ENCODE results near the gene RCAN1.

RCAN1 gene

DNA sequence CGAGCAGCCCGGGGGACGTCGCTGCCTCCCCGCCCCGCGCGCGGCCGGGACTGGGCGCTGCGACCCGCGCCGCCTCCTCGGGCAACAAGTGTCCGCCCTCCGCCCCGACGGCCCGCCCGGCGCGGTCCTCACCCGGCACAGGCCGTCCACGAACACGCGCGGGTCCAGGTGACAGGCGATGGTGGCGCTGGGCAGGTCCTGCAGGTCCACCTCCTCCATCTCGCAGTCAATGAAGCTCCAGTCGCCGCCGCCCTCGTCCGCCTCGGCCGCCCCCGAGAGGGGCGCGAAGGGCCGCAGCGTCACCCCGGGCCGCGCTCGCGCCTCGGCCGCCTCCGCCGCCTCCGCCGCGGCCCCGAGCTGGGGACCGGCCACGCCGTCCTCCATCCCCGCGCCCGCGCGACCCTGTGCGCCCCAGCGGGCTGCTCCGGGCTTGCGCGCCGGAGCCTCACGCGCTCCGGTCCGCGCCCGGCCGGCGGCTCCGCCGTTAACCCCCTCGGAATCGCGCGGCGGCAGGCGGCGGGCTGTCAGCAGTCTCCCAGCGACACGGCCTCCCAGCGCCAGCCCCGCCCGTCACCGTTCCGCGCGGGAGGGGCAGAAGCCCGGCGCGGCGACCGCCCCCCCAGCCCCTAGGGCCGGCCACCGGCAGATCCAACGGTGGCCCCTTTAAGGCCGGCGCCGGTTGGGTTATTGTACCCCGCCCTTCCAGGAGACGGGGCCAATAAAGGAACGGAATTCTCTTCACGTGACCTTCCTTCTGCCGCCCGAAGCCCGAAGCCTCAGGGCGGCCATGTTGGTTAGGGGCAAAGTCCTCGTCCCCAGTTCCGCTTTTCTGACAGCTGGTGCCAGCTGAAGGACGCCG is at the start of gene RCAN1:
TSS of gene RCAN1 (minus strand) at position 486 of the 859 bp plus-strand sequence. CDS start at position 384, 102 bp downstream.
- peak; percentile 83 for DNase-seq

DNA sequence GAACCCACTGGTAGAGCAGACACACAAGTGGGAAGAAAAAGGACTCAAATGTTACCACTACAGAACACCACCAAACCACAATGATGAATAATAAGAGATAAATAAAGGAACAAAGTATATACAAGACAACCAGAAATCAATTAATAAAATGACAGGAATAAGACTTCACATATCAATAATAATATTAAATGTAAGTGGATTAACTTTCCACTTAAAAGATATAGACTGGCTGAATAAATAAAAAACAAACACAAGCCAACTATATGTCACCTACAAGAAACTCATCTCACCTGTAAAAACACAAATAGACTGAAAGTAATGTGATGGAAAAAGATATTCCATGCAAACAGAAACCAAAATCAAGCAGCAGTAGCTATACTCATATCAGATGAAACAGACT is 46.9 kb upstream of the RCAN1 start:
- DNase-seq: no peak

DNA sequence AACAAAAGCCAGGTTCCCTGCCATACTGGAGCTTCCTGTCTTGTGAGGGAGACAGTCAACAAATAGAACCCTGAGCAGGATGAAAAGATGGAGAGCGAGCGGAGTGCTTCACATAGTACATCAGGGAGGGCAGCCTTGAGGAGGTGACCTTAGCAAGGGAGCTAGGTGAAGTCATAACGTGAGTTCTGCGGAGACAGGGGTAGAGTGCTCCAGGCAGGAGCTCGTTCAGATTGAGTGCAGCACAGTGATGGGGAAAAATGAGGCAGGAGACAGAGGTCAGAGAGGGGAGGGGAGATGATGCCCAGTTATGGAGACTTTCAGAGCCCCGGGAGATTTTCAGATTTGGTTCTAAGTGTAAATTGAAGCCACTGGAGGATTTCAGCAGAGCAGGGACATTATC is 38.6 kb upstream of the RCAN1 start:
- no peak for DNase-seq

DNA sequence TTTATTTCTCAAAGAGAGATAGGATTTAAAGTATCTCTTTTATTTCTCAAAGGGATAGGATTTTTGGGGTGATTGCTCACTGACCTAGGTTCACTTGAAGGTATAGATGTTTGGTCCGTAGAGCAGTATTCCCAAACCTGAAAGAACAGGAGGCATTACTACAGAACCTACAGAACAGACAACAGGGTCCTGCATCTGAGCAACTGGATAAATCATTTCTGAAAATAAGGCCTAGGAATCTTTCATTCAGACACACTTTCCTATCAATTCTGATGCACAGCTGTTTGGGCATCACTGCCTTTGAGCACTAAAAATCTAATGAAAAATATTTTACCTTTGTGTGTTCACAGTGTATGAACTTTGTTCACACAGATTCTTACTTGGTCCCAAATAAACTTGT is 36.7 kb upstream of the RCAN1 start:
- DNase-seq: no peak

DNA sequence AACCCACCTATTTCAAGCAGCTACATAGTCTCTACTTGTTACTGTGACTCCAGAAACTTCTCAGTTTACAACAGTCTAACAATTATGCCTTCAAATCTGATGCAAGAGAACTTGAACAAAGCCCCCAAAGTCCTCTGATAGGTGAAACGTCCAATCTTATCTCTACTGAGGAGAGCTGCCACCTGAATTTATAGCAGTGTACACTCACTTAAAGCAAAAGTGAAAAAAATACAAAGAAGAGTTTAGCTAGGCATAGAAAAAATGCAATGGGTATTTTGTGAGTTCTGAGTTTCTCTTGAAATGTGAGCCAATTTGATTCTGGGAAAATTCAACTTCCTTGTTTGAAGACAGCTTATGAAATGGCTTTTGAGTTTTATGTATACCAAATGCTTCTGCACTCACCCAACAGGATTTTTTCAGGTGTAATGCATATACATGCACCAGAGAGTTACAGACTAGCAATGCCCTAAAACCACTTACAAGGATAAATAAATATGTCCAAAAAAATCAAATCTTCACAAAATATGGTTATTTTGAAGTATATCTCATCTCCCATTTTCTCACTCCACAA is 36.0 kb upstream of the RCAN1 start:
- no peak for DNase-seq

DNA sequence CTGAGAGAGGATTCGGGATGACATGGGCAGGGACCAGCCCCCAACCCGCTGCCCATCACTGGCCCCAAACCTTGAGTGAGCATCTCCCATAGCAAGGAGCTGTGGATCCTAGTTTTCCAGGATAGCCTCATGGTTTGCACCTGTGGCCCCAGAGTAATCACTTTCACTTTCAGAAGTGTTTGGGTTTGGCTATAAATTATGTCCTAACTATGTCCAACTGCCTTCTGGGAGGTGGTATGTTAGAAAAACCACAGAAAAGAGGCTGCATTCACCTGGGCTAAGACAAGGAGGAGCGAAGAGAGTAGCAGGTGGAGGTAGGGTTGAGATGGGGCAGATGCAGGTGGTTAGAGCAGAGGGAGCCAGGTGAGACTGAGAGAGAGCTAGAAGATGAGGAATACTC is 34.5 kb upstream of the RCAN1 start:
- no peak for DNase-seq

DNA sequence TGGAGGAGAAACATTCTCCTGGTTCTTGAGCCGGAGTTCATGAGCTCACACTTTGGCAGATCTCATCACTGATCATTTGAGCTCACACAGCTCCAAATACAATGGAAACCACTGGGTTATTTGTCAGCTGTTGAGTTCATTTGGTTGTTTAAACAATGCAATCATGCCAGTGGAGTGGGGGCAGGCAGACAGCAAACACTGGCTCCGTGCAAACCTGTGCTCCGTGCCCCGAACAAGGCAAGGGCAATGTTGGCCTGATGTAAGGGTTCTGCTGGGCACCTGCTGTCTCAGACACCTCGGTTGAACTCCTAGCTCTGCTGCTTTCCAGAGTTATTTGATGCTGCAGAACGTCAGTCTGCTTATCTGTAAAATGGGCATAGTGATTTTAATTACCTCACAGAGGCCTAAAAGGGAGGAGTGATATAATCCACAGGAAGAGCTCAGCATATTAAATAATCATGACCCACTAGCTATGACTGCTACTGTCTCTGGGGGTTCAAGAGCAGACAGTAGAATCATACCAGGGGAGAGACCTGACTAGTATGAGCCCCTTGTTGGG is 33.9 kb upstream of the RCAN1 start:
- no peak for DNase-seq

DNA sequence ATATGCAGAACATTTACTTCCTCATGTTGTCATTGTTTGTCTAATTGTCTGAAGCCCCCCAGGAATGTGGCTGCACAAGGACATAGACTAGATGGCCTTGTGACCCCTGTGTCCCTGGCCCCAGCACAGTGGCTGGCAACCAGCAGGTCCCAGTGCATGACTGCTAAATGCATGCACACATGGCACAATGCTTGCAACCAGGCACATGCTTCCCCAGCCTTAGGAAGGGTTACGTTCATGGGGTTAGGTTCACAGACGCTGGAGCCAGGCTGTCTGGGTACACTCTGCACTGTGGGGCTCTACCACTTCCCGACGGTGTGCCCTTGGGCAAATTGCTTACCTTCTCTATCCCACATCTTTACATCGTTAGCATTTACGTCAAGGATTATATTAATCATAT is 32.6 kb upstream of the RCAN1 start:
- no peak for DNase-seq

DNA sequence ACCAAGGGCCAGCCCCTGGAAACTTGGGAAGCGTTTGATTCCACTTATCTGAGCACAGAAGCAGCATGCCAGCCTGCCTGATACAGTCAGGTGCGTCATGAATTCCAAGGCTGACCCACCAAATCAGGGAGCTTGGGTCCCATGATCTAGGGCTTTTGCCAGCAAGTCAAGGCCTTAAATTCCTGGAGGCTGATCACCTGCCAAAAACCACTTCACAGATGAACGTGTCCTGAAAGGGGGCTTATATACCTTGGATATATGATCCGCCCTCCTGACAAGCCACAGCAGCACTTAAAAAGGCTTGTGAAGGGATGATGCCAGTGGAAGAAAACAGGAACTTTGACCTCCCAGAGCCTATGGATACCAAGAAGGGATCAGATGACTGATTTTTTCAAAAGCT is 29.9 kb upstream of the RCAN1 start:
- DNase-seq: no peak

DNA sequence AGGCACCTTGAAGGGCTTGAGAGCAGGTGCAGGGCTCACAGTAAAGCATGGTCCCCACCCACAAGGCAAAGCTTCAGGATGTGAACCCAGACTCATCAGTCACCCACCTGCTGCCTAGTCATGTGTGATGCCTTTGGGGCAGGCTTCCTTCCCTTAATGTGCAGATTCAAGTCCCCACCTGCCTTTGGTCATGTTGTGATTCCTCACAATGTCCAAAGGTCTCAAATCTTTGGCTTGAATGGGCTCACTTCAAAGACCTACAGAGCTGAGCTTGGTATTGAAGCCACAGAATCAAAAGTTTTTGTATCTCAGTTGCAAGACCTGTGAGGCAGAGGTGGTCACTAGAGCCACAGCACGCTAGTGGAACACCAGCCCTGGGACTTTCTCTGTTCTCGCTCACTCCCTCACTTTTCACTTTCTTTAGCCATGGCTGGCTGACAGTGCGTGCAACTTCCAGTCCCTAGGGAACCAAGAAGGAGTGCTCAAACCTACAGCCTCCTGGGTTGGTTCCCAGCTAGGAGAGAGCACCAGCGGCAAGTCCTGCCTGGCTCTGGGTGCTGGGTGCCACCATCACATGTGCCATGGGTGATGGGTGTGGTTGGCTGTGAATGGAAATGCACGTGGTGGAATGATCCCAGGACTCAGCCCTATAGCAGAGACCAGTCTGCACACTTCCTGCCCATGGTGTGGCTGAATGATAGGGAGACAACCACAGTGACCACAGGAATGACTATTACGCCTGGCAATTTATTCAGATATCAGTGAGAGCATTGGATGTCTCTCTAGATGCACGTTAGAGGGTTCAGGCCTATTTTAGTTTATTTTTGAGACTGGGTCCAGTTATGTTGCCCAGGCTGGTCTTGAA is 27.5 kb upstream of the RCAN1 start:
- DNase-seq: no peak

DNA sequence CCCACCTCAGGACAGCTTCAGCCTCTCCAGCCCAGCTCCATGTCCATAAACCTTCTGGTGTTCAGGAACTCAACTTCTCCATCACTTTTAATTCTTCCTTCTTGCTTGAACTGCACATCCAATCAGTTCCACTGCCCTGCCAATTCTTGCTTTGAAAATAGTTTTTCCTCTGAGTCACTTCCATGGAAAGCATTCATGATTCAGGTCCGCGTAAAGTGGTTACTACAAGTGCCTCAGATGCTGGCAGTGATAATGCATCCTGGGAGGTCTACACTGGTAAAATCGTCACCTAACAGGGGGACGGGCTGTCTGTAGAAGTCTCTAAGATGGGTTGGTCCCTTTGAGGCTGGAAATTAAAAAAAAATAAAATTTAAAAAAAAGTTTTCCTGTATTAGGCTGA is 25.9 kb upstream of the RCAN1 start:
- no peak for DNase-seq

DNA sequence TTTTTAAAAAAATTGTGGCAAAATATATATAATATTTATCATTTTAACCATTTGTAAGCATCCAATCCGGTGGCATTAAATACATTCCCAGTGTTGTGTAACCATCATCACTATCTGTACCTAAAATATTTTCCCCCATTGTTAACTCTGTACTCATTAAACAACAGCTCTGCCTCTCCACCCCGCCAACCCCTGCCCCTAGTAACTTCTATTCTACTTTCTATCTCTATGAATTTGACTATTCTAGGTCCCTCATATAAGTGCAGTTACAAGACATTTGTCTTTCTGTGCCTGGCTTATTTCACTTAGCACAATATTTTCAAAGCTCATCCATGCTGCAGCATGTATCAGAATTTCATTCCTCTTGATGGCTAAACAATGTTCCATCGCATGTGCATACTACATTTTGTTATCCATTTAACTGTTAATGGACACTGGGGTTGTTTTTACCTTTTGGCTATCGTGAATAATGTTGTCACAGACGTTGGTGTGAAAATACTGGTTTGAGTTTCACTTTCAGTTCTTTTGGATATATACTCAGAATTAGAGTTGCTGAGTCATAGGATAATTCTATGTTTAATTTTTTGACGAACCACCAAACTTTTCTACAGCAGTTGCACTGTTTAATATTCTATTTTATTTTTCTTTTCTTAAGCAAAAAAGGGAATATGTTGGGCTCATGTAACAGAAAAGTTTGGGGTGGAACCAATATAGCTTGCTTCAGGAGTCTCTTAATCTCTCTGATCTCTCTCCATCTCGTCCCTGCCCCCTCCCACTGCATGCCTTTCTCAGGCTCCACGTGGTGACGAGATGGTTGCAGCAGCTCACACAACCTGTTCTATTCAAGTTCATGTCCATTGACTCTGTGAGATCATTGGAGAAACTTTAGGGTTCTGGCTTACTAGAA is 25.2 kb upstream of the RCAN1 start:
- no peak for DNase-seq

DNA sequence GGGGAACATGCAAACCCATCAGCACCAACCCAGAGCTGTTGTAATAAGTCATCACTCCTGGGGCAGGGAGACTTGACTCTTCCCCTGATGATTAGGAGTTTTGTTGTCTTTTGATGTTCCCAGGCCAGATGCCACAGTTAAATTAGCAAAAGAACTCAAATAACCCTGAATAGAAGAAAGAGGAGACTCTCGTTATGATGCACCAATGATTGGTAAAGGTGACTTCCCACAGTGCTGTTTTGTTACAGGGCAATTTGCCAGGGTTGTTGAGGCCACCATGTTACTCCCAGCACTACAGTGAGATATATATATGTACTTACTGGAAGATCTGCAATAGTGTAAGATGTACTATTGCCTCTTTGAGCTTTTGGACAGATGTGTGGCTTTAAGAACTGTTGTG is 24.3 kb upstream of the RCAN1 start:
- no peak for DNase-seq

DNA sequence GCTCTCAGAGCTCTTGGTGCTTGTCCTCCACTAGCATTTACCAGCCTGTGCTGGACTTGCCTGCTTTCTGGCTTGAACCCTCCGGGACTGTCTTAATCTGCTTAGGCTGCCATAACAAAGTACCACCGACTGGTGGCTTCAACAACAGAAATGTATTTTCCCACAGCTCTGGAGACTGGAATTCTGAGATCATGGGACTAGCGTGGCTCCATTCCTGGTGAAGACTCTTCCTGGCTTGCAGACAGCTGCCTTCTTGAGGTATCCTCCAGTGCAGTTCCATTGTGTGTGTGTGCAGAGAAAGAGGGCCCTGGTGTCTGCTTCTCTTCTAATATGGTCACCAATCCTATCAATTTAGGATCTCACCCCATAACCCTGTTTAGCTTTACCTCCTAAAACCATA is 22.0 kb upstream of the RCAN1 start:
- no peak for DNase-seq

DNA sequence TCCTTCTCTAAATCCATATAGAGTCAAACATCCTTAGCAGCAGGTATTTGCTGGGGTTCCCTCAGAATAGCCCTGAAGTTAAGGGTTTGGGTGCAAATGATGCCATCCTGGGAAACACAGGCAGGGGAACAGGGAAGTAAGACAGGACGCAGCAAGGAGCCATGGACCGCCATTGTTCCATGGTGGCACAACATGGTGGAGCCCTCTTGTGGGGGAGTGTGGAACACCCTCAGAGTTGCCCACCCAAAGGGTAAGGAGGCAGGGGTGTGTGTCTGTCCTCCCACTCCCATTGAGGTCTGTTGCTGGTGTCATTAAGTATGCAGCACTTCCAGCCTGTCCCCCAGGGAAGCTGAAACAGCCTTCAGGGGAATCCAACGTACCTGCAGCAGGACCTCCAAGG is 20.4 kb upstream of the RCAN1 start:
- no peak for DNase-seq

DNA sequence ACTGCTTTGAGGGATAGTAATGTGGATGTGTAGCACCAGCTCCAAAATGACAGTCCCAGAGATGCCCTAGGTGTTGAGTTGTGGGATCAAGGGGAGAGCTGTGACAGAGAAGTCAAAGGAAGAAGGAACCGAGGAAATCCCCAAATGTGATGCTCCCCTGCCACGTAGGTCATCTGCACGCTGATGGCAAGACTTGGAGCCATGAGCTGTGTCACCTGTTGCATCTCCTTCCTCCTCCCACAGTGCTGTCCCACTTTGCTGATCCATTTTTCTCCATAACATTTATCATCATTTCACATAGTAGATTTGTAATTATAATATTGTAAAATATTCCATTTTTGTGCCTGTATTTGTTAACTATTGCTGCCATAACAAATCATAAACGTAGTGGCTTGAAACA is 17.6 kb upstream of the RCAN1 start:
- no peak for DNase-seq

DNA sequence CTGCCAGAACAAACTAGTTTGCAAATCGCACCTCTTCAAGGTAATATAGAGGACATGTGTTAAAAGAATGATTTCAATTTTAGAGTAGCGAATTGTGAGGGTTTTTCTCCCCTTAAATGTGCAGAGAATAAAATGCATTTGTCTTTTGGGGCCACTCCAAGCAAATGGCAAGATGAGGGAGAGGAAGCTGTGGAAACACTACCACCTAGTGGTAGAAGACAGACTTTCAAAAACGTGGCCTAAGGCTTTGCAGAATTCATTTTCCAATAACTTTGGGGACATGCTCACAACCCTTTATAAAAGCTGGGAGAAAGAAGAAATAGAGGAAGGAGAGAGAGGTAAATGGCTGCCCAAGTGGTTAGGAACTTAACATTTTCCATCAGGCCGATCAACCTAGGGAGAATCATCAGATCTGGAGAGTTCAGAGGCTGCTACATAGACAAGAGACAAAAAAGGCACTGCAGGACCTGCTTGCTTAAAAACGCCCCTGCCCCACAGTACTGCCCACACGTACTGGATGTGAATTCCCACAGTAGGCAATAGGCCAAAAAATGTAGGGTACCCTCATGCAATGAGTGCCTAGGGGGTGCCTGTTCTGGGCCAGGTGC is 15.7 kb upstream of the RCAN1 start:
- no peak for DNase-seq

DNA sequence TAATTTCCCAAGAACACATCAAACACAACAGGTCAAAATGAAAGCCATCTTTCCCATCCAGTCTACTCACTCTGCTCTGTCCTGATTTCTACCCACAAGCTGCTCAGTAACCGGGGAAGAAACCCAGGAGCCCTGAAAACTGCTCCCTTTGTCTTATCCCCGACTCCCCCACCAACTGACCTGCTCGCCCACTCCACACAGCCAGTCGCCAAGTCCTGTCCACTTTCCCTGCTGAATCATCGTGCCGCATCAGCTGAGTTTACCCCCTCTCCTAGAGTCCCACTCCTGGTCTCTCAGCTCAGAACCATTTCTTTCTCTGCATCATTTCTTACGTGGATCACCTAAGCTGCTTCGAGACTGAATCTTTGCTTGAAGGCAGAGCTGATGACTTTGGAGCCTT is 11.2 kb upstream of the RCAN1 start:
- DNase-seq: no peak

DNA sequence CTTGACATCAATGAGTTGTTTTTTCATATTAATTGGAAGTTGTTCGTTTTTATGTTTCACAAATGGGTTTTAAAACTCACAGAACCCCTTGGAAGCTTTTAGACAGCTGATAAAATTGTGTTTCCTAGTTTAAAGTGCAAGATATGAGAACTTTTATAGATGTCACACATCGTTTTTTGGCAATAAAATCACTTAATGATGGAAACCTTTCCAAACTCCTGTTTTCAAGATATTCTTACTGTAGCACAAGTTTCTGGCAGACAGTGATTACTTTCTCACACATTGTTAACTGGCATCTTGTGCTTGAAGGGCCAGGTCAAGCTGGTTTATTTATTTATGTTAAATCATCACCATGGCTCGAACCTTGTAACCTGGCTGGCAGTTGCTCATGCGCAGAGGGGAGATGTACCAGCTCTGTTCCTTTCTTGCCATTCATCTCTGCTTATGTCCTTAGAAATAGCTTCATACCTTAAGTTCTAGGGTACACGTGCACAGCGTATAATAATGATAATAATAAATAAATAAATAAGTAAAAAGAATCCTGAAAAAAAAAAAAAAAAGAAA is 10.2 kb upstream of the RCAN1 start:
- no peak for DNase-seq

DNA sequence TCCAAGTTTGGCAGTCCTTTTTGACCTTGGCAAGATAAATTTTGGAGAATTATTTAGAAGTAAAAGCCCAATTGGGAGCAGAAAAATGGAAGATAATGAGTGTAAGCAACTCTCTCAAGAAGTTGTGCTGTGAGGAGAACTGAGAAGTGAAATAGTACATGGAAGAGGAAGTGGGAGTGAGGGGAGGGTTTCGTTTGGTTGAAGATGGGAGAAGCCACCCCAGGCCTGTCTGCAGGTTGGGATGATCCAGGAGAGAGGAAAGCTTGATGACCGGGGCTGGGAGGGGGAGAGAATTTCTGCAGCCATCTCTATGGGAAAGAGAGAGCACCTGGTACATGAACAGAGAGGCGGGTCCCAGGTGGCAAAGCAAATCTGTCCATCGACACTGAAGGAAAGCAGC is 8.6 kb upstream of the RCAN1 start:
- DNase-seq: no peak
